ENCODE measurements around the gene PLAAT2.

DNA sequence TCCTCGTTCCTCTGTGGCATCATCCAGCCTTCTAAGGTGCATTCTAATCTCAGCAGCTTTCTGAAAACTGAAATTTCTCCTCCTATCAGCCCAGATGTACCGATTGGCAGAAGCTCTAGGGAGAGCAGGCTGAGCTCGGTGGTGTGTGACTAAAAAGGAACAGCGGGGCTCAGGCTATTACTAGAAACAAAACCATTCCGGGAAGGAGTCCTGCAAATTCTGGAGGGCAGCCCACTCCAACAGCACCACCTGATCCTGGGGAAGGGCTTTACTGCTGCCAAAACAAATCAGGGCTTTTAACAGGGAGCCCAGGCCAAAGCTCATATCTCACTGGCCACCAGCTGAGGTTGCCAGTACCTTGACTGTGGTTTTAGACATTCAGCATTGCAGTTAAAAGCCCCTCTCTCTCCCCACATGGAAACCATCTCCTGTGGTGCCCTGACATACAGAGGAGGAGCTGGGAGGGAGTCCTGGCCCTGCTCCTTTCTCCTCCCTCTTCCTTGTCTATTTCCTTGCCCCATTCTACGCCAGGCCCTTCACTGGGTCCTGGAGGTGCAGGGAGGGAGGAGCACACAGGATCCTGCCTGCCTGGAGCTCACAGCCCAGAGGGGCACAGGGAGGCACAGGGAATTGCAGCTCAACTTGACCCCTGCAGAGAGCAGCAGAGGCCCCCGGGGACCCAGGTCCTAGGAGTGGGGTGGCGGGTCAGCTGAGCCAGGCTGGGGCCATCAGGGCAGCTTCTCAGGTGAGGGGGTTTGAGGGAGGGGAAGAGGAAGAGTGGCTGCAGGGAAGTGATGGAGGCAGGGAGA, 25.7 kb downstream of the PLAAT2 start:
- TF ChIP-seq POLR2AphosphoS5 (IDR thresholded peaks at IDR 0.05; ENCODE audit: low read depth, low read length) (no peak), TAF1 (IDR thresholded peaks at IDR 0.05; ENCODE audit: borderline replicate concordance, insufficient read depth, low read length) (no peak), SIN3A (IDR thresholded peaks at IDR 0.05; ENCODE audit: borderline replicate concordance, insufficient read depth, low read length) (no peak)
- TF ChIP-seq, protein P1, sequence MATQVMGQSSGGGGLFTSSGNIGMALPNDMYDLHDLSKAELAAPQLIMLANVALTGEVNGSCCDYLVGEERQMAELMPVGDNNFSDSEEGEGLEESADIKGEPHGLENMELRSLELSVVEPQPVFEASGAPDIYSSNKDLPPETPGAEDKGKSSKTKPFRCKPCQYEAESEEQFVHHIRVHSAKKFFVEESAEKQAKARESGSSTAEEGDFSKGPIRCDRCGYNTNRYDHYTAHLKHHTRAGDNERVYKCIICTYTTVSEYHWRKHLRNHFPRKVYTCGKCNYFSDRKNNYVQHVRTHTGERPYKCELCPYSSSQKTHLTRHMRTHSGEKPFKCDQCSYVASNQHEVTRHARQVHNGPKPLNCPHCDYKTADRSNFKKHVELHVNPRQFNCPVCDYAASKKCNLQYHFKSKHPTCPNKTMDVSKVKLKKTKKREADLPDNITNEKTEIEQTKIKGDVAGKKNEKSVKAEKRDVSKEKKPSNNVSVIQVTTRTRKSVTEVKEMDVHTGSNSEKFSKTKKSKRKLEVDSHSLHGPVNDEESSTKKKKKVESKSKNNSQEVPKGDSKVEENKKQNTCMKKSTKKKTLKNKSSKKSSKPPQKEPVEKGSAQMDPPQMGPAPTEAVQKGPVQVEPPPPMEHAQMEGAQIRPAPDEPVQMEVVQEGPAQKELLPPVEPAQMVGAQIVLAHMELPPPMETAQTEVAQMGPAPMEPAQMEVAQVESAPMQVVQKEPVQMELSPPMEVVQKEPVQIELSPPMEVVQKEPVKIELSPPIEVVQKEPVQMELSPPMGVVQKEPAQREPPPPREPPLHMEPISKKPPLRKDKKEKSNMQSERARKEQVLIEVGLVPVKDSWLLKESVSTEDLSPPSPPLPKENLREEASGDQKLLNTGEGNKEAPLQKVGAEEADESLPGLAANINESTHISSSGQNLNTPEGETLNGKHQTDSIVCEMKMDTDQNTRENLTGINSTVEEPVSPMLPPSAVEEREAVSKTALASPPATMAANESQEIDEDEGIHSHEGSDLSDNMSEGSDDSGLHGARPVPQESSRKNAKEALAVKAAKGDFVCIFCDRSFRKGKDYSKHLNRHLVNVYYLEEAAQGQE (IDR thresholded peaks at IDR 0.05; ENCODE audit: insufficient read depth in 1 of 2, low read depth in 2 of 2, low read length in 2 of 2): no peak

Data from PFSK-1 (cell line).